AG09309 (cell line): ENCODE results near the gene FYN.
"Not testable (repeated sequence)": the region's sequence is repeated elsewhere in the genome, so short reads cannot be mapped to it uniquely, and the experiment has no call there.

Experiments
- DNase-seq: peaks from one replicate; pipeline ENCODE4 v3.0.0-alpha.2; 2010; ENCODE audit warnings: low read depth
- H3K4me3 ChIP-seq: 2 replicates; pipeline ENCODE4 v1.5.1; 2011; ENCODE audit warnings: mild to moderate bottlenecking, low read depth, low read length, moderate library complexity; ENCODE audit not compliant: control insufficient read depth
- CTCF ChIP-seq: IDR thresholded peaks from 2 replicates; pipeline ENCODE4 v1.5.1; 2011; ENCODE audit warnings: mild to moderate bottlenecking, low read depth, low read length, inconsistent platforms; ENCODE audit not compliant: insufficient read depth, control insufficient read depth; ENCODE audit errors: missing control alignments

The FYN gene

GRCh38 chr6:111898452-111898851 is 25.2 kb upstream of the FYN start:
- no peak for TF ChIP-seq CTCF
- DNase-seq: no peak
- H3K4me3 ChIP-seq: no peak overlapping the region

- H3K4me3 ChIP-seq: no peak overlapping the region
- TF ChIP-seq CTCF: no peak
- DNase-seq: no peak
Measured at GRCh38 chr6:111894951-111895350, 21.7 kb upstream of the FYN start.

GRCh38 chr6:111894272-111894671 is 21.0 kb upstream of the FYN start:
- TF ChIP-seq CTCF: no peak
- DNase-seq: no peak
- no peak overlapping the region for H3K4me3 ChIP-seq

- H3K4me3 ChIP-seq: no peak overlapping the region
- no peak for DNase-seq
- TF ChIP-seq CTCF: no peak
Measured at GRCh38 chr6:111892431-111892830, 19.2 kb upstream of the FYN start.

GRCh38 chr6:111890988-111891387 is 17.7 kb upstream of the FYN start:
- no peak overlapping the region for H3K4me3 ChIP-seq
- TF ChIP-seq CTCF: no peak
- no peak for DNase-seq

GRCh38 chr6:111888928-111889695 is 15.9 kb upstream of the FYN start:
- no peak for TF ChIP-seq CTCF
- no peak overlapping the region for H3K4me3 ChIP-seq
- DNase-seq: no peak

GRCh38 chr6:111886793-111887192 is 13.5 kb upstream of the FYN start:
- DNase-seq: not testable (repeated sequence)

More at GRCh38 chr6:111886793-111887192, 13.5 kb upstream of the FYN start:
- H3K4me3 ChIP-seq: not testable (repeated sequence)
